ENCODE results near the gene NOTO. TPM values are rescaled to one million over a fixed set of nuclear protein-coding genes. Genes with fewer than 3 reads are reported as not detected.

Gene NOTO
- polyA plus RNA-seq, 1 experiment, result not detected

GRCh38 chr2:73235315-73236028 is 33.1 kb downstream of the NOTO start:
- CTCF ChIA-PET, result interaction anchor here (0.6 kb wide), 1 partner anchor 13 kb away, joined by 3 read pairs; no protein-coding TSS in a partner anchor

GRCh38 chr2:73237168-73237567 is 34.8 kb downstream of the NOTO start:
- ChIA-PET POLR2A (interaction anchor here (0.6 kb wide), 1 partner anchor 982 kb away, joined by 4 read pairs; no protein-coding TSS in a partner anchor), CTCF (no interaction called here)

More at GRCh38 chr2:73235315-73236028, 33.1 kb downstream of the NOTO start:
- Histone ChIP-seq H3K4me3 (ENCODE audit: low read depth, low read length) (peak overlapping the region; percentile 94), H3K27ac (ENCODE audit: low read depth, low read length) (no peak overlapping the region), H3K27me3 (ENCODE audit: control insufficient read depth, insufficient read depth, low read length) (no peaks in the 10 kb centered on the region), H3K9me3 (ENCODE audit: control insufficient read depth, insufficient read depth, low read length) (no peaks in the 10 kb centered on the region)
- POLR2A ChIA-PET, result interaction anchor here (0.6 to 1.7 kb wide), 4 partner anchors 14 to 339 kb away, joined by 3 to 6 read pairs (median 3); no protein-coding TSS in a partner anchor
- no peak for TF ChIP-seq CTCF (IDR thresholded peaks at IDR 0.05; ENCODE audit: low read depth, low read length)
- DNase-seq (ENCODE audit: low read depth, low spot score), result no peak

GRCh38 chr2:73238149-73238548 is 35.8 kb downstream of the NOTO start:
- ChIA-PET CTCF (no interaction called here), POLR2A (no interaction called here)
- Histone ChIP-seq H3K27me3 (ENCODE audit: control insufficient read depth, insufficient read depth, low read length) (no peaks in the 10 kb centered on the region), H3K9me3 (ENCODE audit: control insufficient read depth, insufficient read depth, low read length) (no peaks in the 10 kb centered on the region), H3K4me3 (ENCODE audit: low read depth, low read length) (no peak overlapping the region), H3K27ac (ENCODE audit: low read depth, low read length) (no peak overlapping the region)
- TF ChIP-seq CTCF (IDR thresholded peaks at IDR 0.05; ENCODE audit: low read depth, low read length), result no peak
- no peak for DNase-seq (ENCODE audit: low read depth, low spot score)

More at GRCh38 chr2:73237168-73237567, 34.8 kb downstream of the NOTO start:
- no peaks in the 10 kb centered on the region for H3K9me3 ChIP-seq (ENCODE audit: control insufficient read depth, insufficient read depth, low read length)
- H3K4me3 ChIP-seq (ENCODE audit: low read depth, low read length), result no peak overlapping the region
- TF ChIP-seq CTCF (IDR thresholded peaks at IDR 0.05; ENCODE audit: low read depth, low read length), result no peak
- no peak for DNase-seq (ENCODE audit: low read depth, low spot score)
- no peak overlapping the region for H3K27ac ChIP-seq (ENCODE audit: low read depth, low read length)
- no peaks in the 10 kb centered on the region for H3K27me3 ChIP-seq (ENCODE audit: control insufficient read depth, insufficient read depth, low read length)

- no peak for TF ChIP-seq CTCF (IDR thresholded peaks at IDR 0.05; ENCODE audit: low read depth, low read length)
- H3K4me3 ChIP-seq (ENCODE audit: low read depth, low read length), result no peak overlapping the region
- CTCF ChIA-PET, result interaction anchor here (0.7 to 1.2 kb wide), 2 partner anchors 26 to 62 kb away, joined by 3 read pairs; no protein-coding TSS in a partner anchor
- no peak for DNase-seq (ENCODE audit: low read depth, low spot score)
- no peaks in the 10 kb centered on the region for H3K27me3 ChIP-seq (ENCODE audit: control insufficient read depth, insufficient read depth, low read length)
- no peak overlapping the region for H3K27ac ChIP-seq (ENCODE audit: low read depth, low read length)
- POLR2A ChIA-PET, result no interaction called here
- no peaks in the 10 kb centered on the region for H3K9me3 ChIP-seq (ENCODE audit: control insufficient read depth, insufficient read depth, low read length)
Observed at GRCh38 chr2:73238976-73239375, 36.6 kb downstream of the NOTO start.

GRCh38 chr2:73239776-73240175 is 37.4 kb downstream of the NOTO start:
- Histone ChIP-seq H3K4me3 (ENCODE audit: low read depth, low read length) (no peak overlapping the region), H3K27ac (ENCODE audit: low read depth, low read length) (no peak overlapping the region), H3K27me3 (ENCODE audit: control insufficient read depth, insufficient read depth, low read length) (no peaks in the 10 kb centered on the region), H3K9me3 (ENCODE audit: control insufficient read depth, insufficient read depth, low read length) (no peaks in the 10 kb centered on the region)
- no peak for DNase-seq (ENCODE audit: low read depth, low spot score)
- POLR2A ChIA-PET, result no interaction called here
- CTCF ChIA-PET, result interaction anchor here (0.7 to 1.2 kb wide), 2 partner anchors 27 to 62 kb away, joined by 3 read pairs; no protein-coding TSS in a partner anchor
- no peak for TF ChIP-seq CTCF (IDR thresholded peaks at IDR 0.05; ENCODE audit: low read depth, low read length)

All from AG04450 (cell line).